Stimulated activated CD8-positive, alpha-beta memory T cell treated with anti-CD3 and anti-CD28 coated beads, Interleukin-7, amount 100 ng/mL, for 24 hours (primary cell): ENCODE measurements around the gene KRT75.

Experiments used
- DNase-seq: peaks from one replicate; pipeline ENCODE4 v3.0.0-alpha.2; 2020; ENCODE audit warnings: low read depth

The KRT75 gene

DNA sequence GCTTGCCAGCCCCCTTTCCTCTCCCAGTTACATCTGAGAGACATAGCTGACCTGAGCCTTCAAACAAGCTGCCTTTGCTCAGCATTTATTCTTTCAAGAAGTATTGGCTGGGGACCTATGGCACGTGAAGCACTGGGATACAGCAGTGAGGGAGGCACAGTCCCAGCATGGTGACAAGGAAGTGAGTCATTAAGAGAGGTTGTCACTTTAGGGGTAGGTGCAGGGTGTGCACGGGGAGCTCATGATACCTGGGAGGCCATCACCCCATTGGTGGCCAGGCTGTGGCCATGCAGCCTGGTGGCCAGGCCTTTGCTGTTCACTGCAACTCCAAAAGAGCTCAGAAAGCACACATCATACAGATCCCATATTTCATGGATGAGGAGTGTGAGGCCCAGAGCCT, 5.7 kb upstream of the KRT75 start:
- DNase-seq = no peak

DNA sequence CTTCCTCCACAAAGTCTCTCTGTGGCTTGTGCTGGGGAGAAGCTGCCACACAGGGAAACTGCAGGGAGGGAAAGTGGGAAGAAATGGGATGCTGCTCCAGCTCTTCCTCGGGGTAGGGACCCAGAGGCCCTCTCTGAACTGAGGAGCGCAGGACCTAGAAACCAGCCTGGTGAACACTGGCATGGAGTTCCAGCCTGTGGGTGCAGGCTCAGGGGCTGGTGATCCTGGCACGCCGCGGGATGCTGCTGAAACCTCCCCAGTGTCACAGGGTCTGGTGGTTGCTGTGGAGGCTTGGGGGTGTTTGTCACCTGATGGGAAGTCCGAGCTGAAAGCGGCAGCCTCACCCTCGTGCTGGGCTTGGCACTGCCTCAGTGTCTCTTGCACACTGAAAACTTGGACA, 5.2 kb upstream of the KRT75 start:
- DNase-seq = no peak

DNA sequence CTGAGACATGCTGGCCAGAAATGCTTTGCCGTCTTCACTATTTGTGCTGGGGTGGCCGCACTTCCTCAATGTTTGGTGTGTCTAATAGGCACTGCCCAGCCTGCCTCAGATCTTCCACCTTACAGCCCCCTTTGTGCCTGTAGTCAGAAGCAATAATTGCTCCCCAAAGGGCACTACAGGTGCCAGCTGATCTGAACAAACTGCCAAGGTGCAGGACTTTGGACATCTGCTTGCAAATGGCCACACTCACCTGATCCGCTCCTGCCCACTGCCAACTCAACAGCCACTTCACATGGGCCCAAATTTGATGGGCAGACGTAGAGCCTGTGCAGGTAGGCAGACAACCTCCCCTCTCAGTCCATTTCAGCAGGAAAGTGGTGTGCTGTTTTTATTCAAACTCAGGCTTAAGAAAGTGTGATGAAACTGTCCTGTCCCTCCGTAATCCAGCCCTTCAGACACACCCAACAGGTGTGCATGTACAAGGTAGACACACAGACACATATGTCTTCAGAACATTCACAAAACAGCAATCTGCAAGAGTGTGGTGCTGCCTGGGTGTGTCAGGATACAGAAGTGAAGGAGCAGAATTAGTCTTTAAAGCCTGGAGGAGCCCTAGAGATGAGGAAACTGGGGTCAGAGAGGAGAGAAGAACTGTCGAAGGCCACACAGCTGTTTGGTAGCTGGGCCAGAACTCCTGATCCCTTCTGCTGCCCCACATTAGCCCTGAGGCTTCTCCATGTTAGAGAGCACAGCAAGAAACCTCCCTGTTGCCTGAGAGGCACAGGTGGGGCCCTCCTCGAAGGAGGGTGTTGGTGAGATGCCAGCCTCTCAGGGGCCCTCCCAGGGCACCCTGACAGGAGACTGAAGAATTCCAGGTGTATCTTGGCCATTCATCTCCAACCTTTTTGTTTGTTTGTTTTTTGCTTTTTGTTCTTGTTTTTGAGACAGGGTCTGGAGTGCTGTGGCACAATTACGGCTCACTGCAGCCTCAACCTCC, 4.4 kb upstream of the KRT75 start:
- DNase-seq = no peak

DNA sequence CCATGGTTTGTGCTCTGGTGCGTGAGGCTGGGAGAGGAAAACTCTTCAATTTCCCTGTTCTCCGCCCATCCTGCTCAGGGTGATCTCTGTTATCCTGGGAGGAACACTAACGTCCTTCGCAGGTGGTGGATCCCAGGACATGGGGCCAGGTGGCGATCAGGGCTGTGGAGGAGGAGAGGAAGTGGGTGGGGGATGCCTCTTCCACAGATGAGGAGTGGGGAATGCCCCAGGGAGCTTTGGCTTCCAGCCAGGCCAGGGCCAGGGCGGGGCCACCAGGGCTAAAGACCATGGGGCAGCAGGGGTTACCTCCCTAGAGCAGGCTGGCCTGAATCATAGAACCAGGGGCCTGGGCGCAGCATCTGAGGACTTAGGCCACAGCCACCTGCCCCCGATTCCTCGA, 3.3 kb upstream of the KRT75 start:
- DNase-seq = no peak

DNA sequence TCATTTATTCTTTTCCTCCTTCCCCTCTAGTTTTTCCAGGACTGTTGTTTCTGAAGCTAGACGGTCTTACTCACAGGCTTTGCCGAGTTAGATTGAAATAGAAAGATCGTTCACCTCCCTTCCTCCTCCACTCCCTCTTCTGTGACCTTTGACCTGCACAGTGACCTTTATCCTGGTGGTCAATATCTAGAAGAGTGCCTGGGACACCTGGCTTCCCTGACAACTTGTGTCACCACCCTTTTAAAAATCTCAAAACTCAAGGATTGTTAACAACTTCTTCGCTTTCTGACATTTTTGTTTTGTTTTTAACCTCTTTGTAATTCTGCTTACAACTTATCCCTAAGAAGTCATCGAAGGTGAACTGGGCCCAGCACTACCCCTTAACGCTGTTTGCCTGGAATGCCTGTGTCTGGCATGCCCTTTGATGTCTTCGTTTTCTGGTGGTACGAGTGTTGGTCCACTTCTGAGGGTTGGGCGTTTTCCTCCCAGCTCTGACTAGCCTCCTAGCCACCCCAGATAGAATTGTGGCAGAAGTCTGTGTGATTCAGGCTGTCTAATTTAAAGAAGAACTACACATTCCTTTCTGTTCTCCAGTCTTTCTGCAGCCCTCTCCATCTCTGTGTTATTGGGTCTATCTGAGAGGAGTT, 2.8 kb upstream of the KRT75 start:
- DNase-seq = no peak

DNA sequence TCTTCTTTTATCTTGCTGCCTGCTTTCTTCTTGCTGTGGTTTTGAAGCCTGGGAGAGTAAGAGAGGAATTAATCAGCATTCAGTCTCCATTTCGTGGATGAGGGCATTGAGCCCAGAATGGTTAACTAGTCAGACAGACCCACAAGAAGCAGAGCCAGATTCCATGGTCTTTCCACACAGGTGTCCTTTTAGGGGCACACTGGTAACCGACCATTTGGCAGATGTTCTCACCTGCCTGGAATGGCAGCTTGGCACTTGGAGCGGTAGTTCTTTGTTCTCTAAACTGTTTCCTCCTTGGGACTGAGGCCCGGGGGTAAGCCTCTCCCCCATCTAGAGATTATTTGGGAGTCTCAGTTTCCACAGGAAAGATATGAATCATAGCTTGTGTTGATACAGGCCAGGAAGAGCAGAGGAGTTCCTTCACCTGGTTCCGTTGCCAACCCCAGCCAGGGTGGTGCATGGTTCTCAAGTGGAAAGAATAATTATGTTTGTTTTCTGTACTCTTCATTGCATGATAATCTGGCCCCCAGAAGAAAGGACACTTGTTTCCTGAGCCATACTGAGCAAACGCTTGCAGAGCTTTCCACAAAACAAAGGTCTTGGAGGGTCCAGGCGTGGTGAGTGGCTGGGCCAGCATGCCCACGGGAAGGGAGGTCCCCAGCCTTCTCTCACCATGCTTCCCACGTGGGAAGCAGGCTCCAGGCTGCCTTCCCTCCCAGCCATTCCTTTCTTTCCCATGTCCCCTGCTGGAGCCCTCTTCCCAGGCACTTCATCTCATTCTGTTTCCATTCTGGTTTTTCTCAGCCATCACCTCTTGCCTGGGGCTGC, 2.0 kb upstream of the KRT75 start:
- no peak for DNase-seq

DNA sequence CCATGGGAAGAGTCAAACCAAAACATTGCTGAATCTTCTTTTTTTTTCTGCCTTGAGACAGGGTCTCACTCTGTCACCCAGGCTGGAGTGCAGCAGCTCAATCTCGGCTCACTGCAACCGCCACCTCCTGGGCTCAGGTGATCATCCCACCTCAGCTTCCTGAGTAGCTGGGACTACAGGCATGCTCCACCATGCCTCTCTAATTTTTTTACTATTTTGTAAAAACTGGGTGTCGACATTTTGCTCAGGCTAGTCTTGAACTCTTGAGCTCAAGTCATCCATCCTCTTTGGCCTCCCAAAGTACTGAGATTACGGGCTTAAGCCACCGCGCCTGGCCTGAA, 1.5 kb upstream of the KRT75 start:
- no peak for DNase-seq

DNA sequence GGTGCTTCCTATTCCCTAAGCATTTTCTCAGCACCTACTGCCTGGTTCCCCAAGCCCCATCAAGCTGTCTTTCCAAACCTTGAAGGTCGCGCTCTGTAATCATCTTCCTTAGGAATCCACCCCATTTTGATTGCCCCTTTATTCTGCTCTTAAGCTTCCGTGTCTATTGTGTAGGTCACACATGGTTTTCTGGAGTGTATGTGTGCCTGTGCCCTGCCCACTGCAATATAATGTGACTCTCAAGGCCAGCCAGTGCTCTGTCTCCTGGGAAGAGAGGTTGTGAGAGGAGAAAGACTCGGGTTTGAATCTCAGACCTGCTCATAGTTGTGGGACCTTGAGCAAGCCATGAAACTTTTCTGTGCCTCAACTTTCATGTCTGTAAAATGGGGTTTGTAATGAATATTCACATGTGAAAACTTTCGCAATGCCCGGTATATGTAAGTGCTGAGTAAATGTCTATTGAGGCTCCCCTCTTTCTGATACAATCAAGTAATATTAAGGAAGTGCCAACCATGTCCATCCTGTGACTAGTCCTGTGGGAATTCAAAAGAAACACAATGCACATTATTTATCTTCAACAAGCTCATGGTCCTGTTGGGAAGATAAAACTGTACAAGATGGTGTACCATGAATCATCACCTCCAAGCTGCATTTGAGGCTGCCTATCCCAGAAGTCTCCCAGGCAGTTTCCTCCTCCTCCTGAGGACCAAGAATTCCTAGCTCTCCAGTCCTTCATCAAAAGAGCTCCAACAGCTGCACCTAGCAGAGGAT, 774 bp upstream of the KRT75 start:
- DNase-seq = no peak

DNA sequence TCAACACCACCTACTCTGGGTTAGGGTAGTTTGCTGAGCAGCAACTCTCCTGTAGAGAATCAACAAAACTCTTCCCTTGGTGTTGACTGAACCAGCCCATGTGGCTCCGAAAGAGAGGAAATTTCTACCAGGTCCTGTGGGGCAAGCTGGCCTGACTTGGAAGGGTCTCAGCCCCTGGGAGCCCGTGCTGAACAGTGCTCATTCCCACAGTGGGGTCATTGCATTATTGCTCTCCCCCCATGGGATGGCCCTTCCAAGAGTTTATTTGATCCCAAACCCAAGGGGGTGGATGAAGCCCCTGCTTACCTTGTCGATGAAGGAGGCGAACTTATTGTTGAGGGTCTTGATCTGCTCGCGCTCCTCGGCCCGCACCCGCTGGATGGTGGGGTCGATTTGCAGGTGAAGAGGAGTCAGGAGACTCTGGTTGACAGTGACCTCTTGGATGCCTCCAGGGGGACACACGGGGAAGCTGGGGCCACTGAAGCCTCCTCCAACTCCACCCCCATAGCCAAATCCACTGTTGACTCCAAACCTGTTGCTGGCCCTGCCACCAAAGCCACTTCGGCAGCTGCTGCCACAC, 580 bp downstream of the KRT75 start:
- no peak for DNase-seq

DNA sequence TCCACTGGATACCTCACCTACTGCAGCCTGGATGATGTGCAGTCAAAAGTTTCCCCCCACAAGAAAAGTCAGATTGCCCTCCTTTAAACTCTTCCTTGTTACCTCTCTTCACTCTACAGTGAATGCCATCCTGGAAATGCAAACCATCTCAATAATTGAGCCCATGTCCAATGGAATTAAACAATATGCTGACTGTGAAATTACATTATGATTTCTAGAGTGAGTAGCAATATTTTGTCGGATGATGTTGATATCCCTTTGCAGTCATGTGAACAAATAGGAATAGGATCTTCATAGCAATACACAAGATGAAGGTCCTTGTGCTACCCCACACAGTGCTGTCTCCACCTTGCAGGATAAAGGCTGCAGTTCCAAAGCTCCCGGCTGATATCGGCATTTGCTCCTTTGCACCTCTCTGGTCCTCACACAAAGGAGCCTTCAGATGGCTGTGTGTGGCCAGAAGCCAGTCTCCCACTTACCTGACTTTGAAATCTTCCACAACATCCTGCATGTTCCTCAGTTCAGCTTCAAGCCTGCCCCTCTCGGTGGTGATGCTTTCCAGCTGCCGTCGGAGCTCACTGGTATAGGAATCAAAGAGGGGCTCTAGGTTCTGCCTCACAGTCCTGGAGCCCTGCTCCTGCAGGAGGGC, 1.5 kb downstream of the KRT75 start:
- DNase-seq = no peak

DNA sequence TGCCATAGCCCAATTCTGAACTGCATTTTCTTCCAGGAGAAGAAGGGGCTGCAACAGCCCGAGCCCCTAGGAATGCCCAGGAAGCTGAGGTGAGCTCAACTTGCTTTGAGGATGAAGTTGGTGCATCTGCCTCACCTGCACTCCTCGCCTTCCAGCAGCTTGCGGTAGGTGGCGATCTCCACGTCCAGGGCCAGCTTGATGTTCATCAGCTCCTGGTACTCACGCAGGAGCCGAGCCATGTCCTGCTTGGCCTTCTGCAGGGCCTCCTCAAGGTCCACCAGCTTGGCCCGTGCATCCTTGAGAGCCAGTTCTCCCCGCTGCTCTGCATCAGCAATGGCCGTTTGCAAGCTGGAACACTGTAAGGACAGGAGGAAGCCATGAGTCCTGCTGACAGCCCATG, 6.0 kb downstream of the KRT75 start:
- no peak for DNase-seq

DNA sequence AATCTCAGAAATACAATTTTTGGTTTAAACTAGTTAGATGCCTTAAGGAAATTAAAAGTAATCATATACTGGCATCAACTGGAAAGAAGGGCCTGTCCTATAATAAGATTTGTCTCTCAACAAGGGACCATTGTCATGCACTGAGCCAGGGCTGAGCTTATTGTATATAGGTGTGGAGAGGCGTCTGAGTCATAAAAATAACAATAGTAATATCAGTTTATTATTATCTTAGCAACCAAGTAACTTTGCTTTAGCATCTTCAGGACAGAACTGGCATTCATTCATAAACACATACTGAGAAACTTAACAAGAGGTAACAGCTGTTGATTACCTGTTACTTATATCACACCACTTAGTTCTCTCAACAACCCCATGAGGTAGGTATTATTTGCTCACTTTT, 7.1 kb downstream of the KRT75 start:
- no peak for DNase-seq

DNA sequence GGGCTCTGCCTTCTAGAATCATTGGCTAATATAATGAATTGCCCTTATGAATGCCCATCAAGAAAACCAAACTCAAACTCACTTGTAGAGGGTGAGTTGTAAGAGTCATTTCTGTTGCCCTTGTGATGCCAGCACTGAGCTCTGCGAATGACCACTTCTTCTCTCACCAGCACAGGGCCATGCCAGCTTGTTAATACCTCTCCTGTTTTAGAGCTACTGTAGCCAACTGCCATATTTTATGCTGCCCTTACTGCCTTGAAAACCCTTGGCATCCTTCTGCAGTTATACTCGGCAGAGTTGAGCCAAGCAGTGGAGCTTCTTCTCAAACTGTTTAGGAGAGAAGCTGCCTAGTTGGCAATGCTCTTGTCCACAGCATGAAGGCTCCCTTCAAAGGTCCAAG, 8.1 kb downstream of the KRT75 start:
- no peak for DNase-seq

DNA sequence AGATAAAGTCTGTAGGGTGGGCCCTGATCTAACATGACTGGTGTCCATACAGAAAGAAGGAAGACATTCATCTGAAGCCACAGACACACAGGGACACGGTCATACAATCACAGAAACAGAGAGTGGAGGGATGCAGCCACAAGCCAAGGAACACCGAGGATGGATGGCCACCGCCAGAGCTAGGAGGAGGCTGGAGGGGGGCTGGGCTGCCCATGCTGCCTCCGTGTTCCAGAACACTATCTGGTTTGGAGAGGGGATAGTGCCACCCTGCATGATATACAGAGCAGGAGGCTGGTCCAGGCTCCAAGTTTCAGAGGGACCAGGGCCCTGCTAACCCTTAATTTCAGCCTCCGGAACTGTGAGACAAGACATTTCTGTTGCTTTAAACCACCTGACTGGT, 8.7 kb downstream of the KRT75 start:
- no peak for DNase-seq

DNA sequence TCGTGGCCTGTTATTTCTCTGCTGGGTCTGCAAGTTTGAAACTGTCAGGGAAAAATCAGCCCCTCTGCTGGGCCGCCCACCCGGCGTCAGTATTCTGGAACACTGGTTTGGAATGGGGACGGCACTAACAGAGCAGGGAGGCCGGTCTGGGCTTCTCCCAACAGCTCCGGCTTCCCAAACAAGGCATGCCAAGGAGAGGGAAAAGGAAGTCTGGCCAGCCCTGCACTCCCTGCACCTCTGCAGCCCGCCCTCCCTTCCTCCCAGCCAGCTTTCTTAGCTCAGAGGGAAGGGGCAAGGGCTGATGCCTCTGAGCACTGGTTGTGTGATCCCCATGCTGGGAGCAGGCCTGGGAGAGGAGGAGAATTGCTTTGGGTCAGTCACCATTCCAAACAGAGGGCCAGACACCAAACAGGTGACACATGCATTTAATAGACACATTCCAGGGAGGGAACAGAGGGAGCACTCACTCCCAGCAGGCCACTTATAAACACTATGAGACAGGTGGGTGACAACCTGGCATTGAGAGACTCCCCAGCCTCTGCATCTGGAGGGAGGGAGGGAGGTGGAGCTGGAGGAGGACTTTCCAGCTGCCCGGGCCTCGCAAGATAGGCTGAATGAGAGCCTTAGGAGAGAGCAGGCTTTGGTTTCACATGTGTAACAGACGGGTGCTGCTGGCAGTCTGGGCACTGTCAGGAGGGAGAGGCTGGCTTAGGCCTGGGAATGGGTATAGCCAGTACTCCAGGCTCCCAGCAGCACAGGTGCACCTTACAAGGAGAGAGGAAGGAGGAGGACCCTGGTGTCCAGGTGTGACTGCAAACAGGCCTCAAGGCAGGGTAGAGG, 10.3 kb downstream of the KRT75 start:
- no peak for DNase-seq

DNA sequence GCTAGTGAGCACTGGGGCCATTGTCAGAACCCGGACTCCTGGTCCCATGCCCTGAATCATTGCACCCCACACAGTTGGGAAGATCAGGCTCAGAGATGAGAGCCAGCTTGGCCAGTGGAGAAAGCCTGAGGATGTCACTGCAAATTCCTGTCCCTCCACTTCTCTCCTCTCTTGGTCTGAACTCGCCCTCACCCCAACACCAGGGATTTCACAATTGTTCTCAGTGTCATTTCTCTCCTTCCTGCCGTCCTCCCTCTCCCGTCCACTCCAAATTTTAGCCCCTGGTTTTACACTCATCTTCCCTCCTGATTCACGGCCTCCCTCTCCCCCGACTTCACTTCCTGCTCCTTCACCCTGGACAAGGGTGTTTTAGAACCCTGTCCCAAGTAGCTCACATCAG, 11.1 kb downstream of the KRT75 start:
- DNase-seq = no peak

DNA sequence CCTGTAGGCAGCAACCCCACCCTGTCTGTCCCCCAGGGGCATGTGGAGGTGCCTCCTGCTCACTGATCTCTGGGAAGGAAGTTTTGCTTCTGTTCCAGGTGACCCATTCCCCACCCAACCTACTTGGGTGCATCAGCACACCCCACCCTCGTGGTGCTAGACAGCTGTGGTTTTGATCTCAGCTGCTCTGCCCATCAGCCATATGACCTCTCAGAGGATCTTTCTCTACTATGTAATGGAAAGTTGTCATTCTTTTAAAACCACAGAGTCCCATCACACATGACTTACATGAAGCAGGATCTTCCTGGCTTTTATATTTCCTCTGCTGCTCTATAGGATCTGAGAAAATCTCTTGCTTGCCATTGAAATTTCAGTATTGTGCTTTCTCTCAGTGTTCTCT, 14.5 kb downstream of the KRT75 start:
- no peak for DNase-seq

DNA sequence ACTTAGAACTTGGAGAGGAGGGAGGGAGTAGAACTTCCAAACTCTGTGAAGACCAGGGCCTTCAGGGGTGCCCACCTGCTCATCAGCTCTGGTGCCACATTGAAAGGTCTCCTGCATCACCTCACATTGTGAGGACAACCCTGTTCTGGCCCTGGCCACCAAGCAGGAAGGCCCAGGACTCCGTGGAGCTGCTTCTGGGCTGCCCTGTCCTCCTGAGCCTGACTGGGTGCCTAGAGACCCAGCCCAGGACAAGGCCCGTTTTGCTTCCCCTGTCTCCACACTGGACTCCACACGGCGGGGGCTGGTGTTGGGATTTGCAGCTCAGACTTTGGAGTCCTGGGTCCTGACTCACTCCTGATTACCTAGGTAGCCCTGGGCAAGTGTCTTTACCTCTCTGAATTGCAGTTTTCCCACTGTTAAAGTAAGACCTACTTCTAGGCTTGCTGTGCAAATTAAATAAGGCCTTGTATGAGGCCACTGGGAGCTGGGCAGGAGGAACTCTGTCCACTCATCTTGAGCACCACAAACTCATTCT, 15.5 kb downstream of the KRT75 start:
- DNase-seq = no peak

DNA sequence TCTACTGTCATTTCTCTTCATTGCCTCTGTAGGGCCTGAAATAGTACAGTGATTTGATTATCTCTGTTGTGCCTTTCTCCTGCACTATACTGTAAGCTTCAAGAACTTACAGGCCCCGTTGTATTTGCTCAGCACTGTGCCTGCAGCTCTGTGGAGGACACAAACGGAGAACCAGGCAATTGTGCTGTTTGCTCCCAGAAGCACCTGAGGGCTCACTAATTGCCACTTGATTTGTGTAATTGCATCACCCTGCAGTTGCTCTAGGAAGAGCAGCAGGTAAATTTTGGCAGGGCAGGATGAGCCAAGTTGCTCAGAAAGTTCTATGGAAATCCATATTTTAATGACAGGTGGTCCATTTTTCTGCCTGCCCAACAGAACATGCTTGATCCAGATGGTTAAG, 16.4 kb downstream of the KRT75 start:
- DNase-seq = no peak

DNA sequence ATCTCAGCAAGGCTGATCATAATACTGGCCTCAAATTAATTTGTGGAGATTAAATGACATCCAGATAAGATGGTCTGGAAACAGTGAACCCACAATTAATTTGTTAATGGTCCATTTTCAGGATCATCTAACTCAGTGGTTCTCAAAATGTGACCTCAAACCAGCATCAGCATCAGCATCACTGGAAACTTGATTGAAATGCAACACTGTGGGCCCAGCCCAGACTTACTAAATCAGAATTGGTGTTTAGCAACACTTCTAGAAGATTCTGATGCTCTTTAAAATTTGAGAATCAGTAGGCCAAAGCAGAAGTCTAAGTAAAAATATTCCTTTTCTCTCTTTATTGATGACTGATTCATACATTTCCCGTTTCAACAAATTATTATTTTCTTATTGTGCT, 17.4 kb downstream of the KRT75 start:
- DNase-seq = no peak
